B cell (primary cell): ENCODE data around the gene DHTKD1.

Experiments used
- EZH2 ChIP-seq: IDR thresholded peaks from 2 replicates; pipeline ENCODE4 v1.6.1; 2012; ENCODE audit warnings: borderline replicate concordance, low read depth, mild to moderate bottlenecking, moderate library complexity, low read length; ENCODE audit not compliant: insufficient read depth, poor library complexity, severe bottlenecking
- TF ChIP-seq, protein P1 (sequence below): fragments of 200-600 bp; IDR thresholded peaks from one replicate; pipeline ENCODE4 v1.8.0; 2022; ENCODE audit warnings: antibody characterized with exemption, mild to moderate bottlenecking

- TF ChIP-seq, protein P1, sequence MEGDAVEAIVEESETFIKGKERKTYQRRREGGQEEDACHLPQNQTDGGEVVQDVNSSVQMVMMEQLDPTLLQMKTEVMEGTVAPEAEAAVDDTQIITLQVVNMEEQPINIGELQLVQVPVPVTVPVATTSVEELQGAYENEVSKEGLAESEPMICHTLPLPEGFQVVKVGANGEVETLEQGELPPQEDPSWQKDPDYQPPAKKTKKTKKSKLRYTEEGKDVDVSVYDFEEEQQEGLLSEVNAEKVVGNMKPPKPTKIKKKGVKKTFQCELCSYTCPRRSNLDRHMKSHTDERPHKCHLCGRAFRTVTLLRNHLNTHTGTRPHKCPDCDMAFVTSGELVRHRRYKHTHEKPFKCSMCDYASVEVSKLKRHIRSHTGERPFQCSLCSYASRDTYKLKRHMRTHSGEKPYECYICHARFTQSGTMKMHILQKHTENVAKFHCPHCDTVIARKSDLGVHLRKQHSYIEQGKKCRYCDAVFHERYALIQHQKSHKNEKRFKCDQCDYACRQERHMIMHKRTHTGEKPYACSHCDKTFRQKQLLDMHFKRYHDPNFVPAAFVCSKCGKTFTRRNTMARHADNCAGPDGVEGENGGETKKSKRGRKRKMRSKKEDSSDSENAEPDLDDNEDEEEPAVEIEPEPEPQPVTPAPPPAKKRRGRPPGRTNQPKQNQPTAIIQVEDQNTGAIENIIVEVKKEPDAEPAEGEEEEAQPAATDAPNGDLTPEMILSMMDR: no peak
- no peak for TF ChIP-seq EZH2
These were observed 97.4 kb downstream of the DHTKD1 start for GRCh38 chr10:12165999-12166775.
